SH-SY5Y (cell line): ENCODE data around the gene PCSK2.

ENCODE experiments used
- GATA2 ChIP-seq: IDR thresholded peaks from 2 replicates; pipeline ENCODE4 v1.6.1; 2011; ENCODE audit warnings: mild to moderate bottlenecking, low read depth, low read length
- GATA3 ChIP-seq: IDR thresholded peaks from 2 replicates; pipeline ENCODE4 v1.6.1; 2011; ENCODE audit warnings: low read depth, mild to moderate bottlenecking, low read length, moderate library complexity

GRCh38 chr20:17529586-17529985, 302.7 kb downstream of the PCSK2 start:
- TF ChIP-seq GATA2 (no peak), GATA3 (no peak)
